Measurements from ENCODE around the gene FGF12.

Gene FGF12

DNA sequence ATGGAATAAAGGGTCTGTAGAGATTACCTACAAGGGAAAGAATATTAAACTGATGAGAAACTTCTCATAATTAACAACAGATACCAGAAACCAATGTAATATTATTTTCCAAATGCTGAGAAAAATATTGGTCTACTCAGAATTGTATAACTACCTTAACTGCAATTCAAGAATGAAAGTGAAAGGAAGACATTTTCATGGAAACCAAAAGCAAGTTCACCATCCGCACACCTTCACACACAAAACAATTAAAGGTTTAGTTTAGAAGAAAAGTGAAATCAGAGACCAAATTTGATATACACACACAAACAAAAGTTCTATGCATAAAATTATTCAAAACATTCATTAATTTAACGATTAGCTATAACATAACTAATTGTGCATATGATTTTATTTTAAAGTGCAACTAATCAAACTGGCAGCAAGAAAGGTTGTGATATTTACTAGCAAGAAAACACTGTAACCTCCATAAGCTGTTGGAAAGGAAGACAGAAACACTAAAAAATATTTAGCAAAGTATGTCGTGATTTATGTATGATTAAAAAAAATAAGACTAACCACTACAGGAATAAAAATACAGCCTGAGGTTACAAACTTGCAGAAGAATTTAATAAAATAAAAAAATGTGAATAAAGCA, 395.5 kb downstream of the FGF12 start:
- DNase-seq, result no peak

DNA sequence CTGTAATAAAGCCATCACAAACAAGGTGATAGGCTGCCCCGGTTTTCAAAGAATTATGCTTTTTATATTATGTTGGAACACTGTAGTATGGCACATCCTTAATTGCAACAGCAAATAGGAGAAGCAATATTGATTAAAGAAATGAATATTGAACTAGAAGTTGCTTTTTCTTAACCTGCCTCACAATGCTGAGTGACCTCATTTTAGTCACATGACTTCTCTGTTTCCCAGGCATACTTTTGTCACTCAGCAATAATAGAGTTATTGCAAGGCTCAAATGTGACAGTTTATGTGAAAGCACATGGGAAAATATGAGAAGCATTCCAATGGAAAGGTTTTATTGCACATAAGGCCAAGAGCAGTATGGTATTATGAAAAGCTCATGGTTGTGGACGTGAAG, 400.7 kb downstream of the FGF12 start:
- DNase-seq, result no peak

DNA sequence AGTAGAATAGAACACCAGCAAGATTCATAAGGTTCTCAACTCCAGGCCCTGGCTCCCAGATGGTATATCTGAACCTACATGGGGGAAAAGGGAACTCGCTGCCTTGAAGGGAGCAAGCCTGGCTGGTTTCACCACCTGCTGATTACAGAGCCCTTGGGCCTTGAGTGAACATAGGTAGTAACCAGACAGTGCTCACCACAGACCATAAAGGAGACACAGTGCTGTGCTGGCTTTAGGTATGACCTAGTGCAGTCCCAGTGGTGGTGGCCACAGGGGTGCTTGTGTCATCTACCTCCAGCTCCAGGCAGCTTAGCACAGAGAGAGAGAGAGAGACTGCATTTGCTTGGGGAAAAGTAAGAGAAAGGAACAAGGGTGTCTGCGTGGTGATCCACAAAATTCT, 409.8 kb downstream of the FGF12 start:
- DNase-seq, result no peak

DNA sequence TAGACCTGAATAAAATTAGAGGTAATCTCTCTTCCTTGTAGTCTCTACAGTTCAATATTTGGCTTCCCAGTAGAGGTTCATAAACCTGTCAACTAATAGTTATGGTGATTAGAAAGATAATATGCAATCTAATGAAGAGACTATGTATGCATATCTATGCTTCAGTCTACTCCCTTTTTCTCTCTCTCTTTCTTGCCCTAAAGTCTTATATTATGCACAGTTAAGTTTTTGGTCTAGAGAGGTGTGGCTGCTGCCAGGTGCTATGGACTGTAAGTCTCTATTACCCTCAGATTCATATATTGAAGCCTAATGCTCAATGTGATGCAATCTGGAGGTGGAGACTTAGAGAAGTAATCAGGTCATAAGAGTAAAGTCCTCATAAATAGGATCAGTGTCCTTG, 413.7 kb downstream of the FGF12 start:
- DNase-seq, result no peak

DNA sequence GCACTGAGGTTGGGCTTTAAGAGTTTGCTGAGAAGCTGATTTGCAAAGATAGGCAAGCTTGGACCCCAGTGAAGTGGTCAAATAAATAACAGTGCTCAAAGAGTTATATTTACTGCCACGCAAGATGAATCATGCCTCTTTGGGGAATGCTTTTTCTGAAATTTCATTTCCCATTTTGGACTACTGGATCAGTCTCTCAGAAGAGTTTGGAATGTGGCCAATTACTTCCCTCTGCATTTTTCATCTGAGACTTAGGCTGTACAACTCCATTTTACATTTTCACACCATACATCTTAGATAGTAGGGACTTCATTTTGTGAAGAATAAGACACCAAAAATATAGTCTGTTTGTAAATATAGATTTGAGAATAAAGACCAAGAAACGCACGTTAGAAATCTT, 419.7 kb downstream of the FGF12 start:
- DNase-seq, result no peak

DNA sequence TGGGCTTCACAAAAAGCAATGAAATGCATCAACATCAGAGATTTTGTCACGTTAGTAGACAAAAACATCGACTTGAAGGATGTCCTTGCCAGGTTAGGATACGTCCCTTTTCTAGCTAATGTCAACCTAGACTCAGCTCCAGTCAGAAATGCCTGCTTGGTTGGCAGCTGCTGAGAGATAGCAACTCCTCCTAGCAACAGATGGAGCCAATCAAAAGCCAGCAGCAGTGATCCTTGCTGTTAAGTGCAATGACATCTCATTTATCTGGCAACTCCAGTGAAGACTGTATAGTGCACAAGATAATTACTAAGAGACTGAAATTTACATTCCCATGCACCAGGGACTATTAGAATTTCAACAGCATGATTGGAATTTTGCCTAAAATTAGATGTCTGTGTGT, 424.1 kb downstream of the FGF12 start:
- no peak for DNase-seq

DNA sequence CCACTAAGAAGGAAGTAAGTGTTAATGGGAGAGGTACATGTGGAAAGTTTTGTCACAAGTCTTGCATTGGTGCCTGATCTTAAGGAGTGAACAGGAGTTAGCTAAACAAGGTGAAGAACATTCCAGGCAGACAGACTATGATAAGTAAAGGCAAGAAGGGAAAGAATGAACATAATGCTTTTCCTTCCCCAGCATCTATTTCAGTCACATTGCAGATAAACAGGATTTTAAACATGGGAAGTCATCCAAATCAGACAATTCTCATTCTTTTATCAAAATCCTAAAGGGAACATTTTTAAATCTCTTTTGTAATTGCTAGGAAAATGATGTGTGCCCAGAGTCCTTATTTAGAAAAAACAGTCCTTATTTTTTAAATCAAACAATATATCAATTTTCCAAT, 424.6 kb downstream of the FGF12 start:
- DNase-seq, result no peak

DNA sequence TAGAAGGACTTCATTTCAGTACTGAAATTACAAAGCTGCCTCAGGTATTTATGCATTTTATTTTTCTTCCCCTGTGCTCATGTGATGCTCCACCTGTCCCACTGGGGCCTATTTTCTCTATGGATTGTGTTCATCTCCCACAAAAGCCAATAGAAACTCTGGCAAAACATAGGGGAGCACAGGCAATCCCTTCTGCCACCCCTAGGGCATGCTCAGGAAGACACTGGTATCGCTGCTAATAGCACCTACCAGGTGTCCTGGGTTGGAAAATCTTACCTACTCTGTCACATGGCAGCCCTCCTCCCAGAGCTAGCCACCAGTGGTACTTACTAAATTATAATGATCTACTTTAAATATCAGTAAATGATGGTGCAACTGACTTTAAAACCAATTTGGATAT, 427.4 kb downstream of the FGF12 start:
- DNase-seq, result no peak

DNA sequence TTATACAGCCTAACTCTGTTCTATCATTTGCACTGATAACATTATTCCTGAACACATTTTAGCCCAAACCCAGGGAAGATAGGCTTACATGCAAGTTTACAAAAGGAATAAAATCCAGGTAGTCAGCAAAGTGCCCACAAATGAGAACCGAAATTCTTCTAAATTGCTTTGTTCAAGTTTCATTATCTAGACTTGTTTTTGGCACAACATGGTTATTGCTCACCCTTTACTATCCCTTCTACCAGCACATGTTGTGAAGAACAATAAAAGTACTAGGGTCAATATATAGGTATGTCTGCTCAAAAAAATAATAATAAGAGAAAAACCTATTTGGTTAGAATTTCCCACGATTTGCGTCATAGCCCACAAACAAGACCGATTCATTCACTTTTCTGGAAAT, 430.5 kb downstream of the FGF12 start:
- no peak for DNase-seq

DNA sequence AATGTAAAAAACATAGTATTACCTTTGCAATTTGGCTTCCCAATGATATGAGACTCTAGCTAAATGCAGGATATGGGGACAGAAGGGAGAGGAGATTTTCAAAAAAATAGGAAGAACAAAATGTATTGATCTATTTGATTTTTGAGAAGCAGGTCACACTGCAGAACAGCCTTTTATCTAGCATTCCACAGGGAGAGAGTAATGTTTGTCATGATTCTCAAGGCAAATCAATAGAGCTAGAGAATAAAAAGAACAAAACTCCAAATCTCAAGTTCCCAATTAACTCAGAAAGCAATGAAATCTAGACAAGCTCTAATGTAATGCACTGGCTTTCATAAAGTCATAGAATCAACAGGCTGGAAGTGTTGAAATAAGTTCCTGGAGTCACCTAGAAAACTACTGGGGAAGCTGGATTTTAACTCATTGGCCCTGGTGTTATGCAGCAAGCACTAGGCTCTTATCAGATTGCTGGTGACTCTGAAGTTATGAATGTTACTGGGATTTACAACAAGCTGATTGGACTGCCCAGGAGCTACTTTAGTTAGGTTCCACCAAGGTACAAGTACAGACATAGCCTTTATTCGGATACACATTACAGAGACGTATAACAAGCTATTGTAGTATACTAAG, 442.8 kb downstream of the FGF12 start:
- DNase-seq, result no peak

DNA sequence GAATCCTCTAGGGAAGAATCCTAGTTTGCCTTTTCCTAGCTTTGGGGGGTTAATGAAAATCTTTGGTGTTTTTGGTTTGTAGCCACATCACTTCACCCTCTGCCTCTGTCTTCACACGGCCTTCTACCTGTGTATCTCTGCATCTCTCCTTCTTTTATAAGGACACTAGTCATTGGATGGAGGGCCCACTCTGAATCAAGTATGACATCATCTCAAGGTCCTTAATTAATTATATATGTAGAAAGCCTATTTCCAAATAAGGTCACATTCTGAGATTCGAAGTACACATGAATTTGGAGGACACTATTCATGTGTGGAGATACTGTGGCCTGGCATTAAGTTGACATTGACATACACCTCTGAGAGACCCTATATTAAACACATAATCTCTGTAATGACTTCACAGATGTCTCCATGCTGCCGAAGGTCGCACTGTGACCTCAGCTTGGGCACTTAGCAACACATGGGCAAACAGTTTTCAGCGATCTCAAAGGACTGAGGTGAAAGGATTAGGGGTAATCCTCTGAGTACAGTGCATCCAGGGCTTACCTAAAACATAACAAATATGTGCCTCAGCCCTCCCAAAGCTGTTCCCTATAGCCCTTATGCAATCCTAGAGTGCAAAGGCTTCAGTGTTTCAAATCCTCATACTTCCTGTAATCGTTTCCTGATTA, 446.0 kb downstream of the FGF12 start:
- DNase-seq, result no peak

DNA sequence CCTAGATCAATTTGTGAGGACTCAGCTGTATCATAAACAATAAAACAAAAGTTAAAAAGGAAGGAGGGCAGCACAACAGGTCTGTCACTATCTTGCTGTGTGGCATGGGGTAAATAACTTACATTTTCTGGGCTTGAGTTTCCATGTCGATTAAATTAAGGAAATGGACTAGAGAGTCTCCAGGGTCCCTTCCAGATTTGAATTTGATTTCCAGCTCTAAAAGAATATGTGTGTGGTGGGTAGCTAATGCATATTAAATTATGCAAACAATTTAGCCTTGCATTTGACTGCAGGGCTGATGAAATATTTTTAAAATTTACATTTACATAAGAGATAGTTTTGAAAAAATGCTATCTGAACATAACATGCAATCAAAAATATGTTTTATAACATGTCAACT, 447.7 kb downstream of the FGF12 start:
- no peak for DNase-seq

DNA sequence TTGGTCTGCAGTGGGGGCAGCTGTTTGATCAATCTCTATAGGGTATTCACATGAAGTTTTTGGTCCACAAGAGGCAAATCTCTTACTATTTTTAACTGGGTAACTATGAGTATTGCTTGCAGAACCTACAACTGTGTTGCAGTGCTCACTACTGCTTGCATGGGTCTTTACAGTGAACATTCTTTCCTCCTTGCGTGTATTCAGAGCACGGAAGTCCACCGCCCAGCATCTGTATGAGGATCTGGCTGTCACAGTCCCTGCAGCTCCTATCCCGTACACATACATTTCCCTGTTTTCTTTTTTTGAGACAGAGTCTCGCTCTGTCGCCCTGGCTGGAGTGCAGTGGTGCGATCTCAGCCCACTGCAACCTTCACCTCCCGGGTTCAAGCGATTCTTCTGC, 449.9 kb downstream of the FGF12 start:
- DNase-seq, result no peak

DNA sequence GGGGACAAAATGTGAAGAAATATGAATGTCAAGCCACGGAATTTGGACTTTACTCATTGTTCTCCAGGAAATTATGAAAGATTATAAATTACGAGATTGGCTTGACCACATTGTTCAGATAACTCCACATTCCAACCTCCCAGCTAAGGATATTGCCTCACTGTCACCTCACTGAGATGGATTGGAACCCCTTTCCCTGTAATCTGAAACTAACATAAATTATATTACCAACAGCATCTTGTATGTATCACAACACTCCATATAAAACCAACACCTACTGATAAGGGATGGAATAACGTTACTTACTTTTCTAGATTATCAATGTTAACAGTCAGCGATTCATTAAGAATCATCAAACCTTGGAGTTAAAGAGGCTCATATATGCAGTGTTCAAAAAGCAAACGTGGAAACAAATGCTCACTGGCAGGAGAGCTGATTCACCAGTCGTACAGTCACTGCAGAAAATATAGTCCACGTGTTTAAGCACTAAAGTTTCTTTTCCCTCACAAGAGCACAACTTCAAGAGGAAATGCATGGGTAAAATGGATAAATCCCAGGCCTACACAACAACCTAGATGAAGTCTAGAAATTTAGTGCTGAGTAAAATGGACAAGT, 451.5 kb downstream of the FGF12 start:
- DNase-seq, result no peak

DNA sequence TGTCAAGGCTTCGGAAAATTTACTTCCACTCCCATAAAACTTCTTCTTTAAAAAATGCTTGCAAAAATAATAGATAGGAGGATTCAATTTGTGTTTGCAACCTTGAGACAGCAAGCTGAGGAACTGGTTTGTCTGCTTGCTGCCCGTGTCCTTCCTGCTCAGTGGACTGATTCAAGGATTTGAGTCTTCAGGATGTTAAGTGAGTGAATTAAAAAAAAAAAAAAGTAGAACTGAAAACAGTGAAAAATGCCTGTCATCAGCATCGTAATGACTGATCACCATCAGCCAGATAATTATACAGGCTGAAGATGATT, 453.7 kb downstream of the FGF12 start:
- DNase-seq, result no peak

DNA sequence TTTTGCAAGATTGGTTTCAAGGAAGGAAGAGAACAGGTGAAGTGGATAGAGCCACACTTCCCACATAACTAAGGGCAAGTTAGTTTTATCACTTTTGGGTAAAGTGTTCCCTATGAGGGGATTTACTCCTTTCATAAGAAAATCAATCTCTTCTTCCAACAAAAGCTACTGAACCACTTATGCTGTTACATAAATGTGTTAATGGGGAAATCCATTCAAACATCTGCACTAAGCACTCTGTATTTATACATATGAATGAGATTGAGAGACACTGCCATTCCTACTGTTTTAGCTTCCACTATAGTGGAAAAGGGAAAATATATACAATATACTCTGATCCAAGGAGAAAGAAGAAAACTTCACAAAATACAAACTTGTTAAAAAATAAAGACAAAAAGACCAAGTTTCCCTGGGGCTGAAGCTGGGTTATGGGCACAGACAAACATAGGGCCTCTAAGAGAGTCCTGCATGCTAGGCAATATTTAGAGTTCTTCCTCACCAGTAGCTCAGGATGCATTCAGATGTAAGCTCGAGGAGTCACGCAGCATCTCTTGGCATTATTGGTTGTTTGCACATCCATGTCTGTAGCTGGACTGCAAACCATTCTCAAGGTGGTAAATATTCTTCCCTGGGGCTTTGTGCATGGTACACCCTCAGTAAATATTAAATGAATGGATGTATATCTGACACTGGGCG, 454.2 kb downstream of the FGF12 start:
- DNase-seq, result no peak

DNA sequence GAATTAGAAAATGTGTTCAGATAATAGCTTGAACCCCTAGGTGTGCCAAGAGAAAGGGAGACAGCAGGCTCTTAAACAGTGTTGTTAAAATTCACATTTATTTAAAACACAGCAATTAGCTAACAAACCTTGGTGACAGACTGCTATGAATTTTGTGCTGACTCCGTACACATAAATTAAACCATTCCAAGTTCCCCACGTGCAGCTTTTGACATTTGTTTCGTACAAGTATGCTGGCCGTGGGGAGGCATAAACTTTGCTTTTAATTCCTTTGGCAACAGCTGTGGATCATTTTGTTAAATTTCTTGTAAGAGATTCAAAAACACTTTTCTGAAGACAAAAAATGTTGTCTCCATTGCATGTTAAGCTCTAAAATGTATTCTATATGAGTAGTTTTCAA, 465.3 kb downstream of the FGF12 start:
- DNase-seq, result no peak

DNA sequence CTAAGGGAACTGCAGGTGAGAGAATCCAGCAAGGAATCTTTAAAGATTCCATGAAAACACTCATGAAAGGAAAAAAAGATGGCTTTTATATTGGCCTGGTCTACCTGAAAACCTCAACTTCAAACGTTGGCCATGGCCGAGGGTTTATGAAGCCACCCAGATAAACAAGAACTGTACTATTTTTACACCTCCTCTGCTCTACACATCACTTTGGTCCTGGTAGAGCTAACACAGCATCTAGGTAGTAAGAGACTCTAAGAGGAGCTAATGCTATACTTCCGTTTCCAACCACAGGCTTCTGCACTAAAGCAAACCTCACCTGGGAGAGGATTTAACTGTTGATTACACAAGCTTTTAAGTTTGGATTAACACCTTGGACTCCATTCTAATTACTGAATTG, 466.2 kb downstream of the FGF12 start:
- no peak for DNase-seq

DNA sequence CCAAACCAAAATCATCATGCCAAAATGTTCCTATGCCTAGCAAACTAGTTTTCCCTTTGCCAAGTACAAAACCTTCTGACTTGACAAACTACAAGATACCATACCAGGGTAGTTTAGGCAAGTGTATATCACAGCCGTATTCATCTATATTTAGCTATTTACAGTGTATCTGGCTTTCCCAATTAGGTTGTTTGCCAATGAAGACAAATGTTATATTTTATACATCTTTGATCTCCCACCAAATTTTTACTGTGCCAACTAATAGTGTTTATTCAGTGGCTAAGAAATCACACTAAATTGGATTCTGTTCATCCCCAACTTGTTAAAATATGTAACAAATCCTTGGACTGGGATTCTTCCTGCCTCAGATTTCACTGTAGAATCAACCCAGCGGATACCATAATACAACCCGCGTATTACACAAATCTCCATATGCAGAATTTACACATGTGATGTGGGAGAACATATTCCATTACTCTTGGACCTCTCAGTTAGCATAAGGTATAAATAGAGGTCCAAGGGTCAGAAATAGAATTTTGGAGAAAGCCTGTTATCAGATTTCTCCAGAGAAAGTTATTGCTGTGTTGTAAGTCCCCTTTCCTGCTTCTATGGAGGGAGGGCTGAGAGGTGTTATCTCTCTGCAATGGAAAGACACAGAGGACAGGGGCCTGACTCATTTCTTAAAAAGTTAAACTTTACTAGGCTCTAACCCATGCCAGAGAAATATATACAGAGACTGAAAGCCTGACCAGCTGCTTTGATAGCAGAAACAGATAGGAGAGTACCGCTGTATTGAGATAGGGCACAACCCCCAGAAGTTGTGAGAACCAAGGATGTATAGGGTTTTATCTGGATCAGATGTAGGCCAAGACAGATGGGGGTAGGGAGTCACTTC, 467.0 kb downstream of the FGF12 start:
- DNase-seq, result no peak

DNA sequence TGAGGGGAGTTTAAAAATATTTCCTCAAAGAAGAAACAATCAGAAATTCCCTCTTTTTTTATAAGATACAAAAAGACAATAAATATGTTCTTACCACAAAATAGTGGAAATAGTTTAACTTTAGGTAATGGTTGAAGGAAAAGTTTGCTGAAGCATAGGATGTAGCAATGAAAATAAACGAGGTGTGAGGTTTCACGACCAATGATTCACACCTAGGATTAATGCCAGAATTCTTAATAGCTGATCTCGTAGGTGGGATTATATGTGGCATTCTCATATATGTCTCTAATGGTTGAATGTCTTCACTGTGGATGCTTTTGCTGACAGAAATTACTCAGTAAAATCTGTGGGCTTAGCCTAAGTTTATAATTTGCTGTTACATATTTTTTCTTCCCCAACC, 467.7 kb downstream of the FGF12 start:
- no peak for DNase-seq

DNA sequence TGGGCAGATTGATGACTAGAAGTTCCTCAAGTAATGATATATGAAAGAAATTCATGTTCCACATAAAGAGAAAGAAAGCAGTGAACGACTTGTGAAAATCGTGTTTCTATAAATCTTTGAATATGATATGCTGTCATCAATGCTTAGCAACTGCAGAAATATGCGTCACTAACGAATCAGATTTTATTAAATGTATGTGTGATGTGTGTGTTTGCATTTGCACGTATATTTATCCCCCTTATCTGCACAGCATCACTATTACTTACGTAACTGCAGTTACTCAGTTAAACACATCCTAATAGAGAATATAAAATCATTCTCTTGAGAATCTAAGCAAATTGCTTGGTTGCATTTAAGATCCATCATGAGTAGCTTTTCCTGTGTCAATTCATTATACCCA, 468.6 kb downstream of the FGF12 start:
- no peak for DNase-seq

DNA sequence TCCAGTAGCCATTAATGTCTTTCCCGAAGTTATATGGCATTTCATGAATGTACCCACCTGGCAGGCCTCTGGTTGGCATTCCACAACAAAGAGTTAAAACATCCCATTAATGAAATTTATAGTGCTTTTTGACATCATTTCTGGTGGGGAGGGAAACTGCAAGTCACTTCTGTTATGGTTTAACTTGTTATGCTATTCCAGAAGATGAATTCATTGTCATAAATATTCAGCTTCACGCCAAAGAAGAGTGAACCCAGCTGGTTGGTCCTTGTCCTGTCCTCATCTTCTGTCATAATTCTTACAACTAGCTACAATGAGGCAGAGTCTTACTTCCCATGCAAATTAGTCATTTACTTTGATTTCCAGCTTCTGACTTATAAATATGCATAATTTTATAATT, 471.5 kb downstream of the FGF12 start:
- DNase-seq, result no peak
